Prostate gland (tissue), 2 donors: Measurements from ENCODE around the gene F7.

ENCODE experiments used
- CTCF ChIP-seq, 4 experiments: fragments of 200-600 bp in 2 of 4; fragments of 450-650 bp in 2 of 4; sonication (generic) in 2 of 4; IDR thresholded peaks; 1 replicate in 3 of 4; 2 replicates in 1 of 4; pipeline ENCODE4 v1.5.1; 2016 to 2019; ENCODE audit warnings: antibody characterized with exemption in 4 of 4, mild to moderate bottlenecking in 2 of 4, moderate library complexity in 2 of 4
- POLR2A ChIP-seq: fragments of 450-650 bp; IDR thresholded peaks from one replicate; pipeline ENCODE4 v1.6.1; 2016; ENCODE audit warnings: antibody characterized with exemption, mild to moderate bottlenecking
- POLR2AphosphoS5 ChIP-seq: sonication (generic); formaldehyde crosslinking; IDR thresholded peaks from one replicate; pipeline ENCODE4 v1.6.1; 2017; ENCODE audit warnings: antibody characterized with exemption

- peak in 1 of 4 experiments; percentile 13 for TF ChIP-seq CTCF (IDR thresholded peaks at IDR 0.05)
- TF ChIP-seq POLR2AphosphoS5 = no peak
- TF ChIP-seq POLR2A = no peak
Observed at GRCh38 chr13:113084094-113084942, 21.3 kb upstream of the F7 start.
